Testis (tissue), 2 donors: ENCODE data around the gene ARFIP2.

ENCODE experiments used
- CTCF ChIP-seq, 3 experiments: fragments of 450-650 bp in 2 of 3; fragments of 200-600 bp in 1 of 3; sonication (generic) in 1 of 3; IDR thresholded peaks; one replicate each; pipeline ENCODE4 v1.5.1; 2016 to 2019; ENCODE audit warnings: antibody characterized with exemption in 3 of 3, mild to moderate bottlenecking in 2 of 3, moderate library complexity in 1 of 3
- POLR2A ChIP-seq: fragments of 450-650 bp; IDR thresholded peaks from one replicate; pipeline ENCODE4 v1.6.1; 2017; ENCODE audit warnings: antibody characterized with exemption, mild to moderate bottlenecking, moderate library complexity

GRCh38 chr11:6481924-6482275, 769 bp upstream of the ARFIP2 start:
- no peak for TF ChIP-seq CTCF (IDR thresholded peaks at IDR 0.05)
- no peak for TF ChIP-seq POLR2A
